Measurements from ENCODE around the gene PKNOX1. TPM values are rescaled to one million over a fixed set of nuclear protein-coding genes. Genes with fewer than 3 reads are reported as not detected.
"Not testable (repeated sequence)": the region's sequence is repeated elsewhere in the genome, so short reads cannot be mapped to it uniquely, and the experiment has no call there.

PKNOX1 gene
- total and polyA plus RNA-seq, 9 of the 15 experiments (the other 6 are each of a cell fraction or from before 2014, with no cell fraction given): 8.8 to 25.9 (median 13.2) TPM

DNA sequence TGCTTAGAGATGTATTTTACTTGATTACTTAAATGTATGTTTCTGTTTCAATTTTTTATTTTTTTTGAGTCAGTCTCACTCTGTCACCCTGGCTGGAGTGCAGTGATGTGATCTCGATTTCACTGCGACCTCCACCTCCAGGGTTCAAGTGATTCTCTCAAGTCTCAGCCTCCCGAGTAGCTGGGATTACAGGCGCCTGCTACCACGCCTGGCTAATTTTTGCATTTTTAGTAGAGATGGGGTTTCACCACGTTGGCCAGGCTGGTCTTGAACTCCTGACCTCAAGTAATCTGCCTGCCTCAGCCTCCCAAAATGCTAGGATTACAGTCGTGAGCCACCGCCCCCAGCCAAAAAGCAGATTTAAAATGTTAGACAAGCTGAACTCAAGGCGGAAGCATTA, 15.0 kb downstream of the PKNOX1 start:
- TF ChIP-seq CBFA2T3 (IDR thresholded peaks at IDR 0.05) (peak; percentile 64), NR2C1 (IDR thresholded peaks at IDR 0.05) (peak; percentile 18; the same call in 1 of the 2 replicates), CREB1 (CRISPR knock-in tag; IDR thresholded peaks at IDR 0.05) (0 out of 2 replicates have a peak, but pooled peaks have one; percentile 26), TCF3 (CRISPR knock-in tag; IDR thresholded peaks at IDR 0.05) (peak; percentile 24; the same call in 1 of the 2 replicates), TAL1 (IDR thresholded peaks at IDR 0.05) (peak; percentile 28), KDM1A (IDR thresholded peaks at IDR 0.05) (peak; percentile 72 to 77), ARID1B (IDR thresholded peaks at IDR 0.05) (peak; percentile 17; the same call in 1 of the 2 replicates), TEAD4 (IDR thresholded peaks at IDR 0.05; ENCODE audit: low read length) (0 out of 2 replicates have a peak, but pooled peaks have one; percentile 19), MYBL2 (IDR thresholded peaks at IDR 0.05; ENCODE audit: low read depth) (0 out of 2 replicates have a peak, but pooled peaks have one; percentile 13), SMARCA5 (IDR thresholded peaks at IDR 0.05) (0 out of 2 replicates have a peak, but pooled peaks have one; percentile 18)
- H3K4me3 ChIP-seq; in situ Hi-C loops (cut with MboI); H2AFZ ChIP-seq (ENCODE audit: low read depth, low read length); CTCF ChIA-PET (ENCODE audit: low intra/inter-chr PET ratio); FAIRE-seq; DNase-seq (ENCODE audit: extremely low read depth in 1 of 4, low spot score in 3 of 4); BruUV-seq (replicated peaks); H3K4me2 ChIP-seq (ENCODE audit: insufficient read depth, low read length); H3K27ac ChIP-seq (ENCODE audit: extremely low read depth, low read depth, low read length); H3K27me3 ChIP-seq (ENCODE audit: control insufficient read depth in 2 of 2, insufficient read depth in 2 of 2, low read length in 2 of 2); H3K9me1 ChIP-seq (ENCODE audit: control insufficient read depth, insufficient read depth, low read length); H4K20me1 ChIP-seq (replicated peaks; ENCODE audit: control insufficient read depth, insufficient read depth, low read length); H3K9me3 ChIP-seq (replicated peaks; ENCODE audit: control insufficient read depth, insufficient read depth, low read depth, low read length); intact Hi-C loops (cut with micrococcal nuclease); ATAC-seq; TF ChIP-seq NR2C1 (tag; IDR thresholded peaks at IDR 0.05); CREB1 (IDR thresholded peaks at IDR 0.05); TEAD4 (CRISPR knock-in tag; IDR thresholded peaks at IDR 0.05; ENCODE audit: borderline replicate concordance); MYBL2 (CRISPR knock-in tag; IDR thresholded peaks at IDR 0.05; ENCODE audit: borderline replicate concordance): not testable (repeated sequence)
- Histone ChIP-seq H3K36me3 (ENCODE audit: control insufficient read depth, insufficient read depth, low read length) (peaks cover 11% of the 10 kb centered on the region; the same call in 1 of the 3 replicates), H3K4me1 (replicated peaks in 1 of 2; ENCODE audit: control insufficient read depth in 2 of 2, insufficient read depth in 2 of 2, low read length in 2 of 2) (peaks cover 32 to 36% of the 10 kb centered on the region in 2 experiments), H3K79me2 (ENCODE audit: control insufficient read depth, insufficient read depth, low read length) (peaks cover 20% of the 10 kb centered on the region; the same call in 1 of the 3 replicates), H3K9ac (ENCODE audit: insufficient read depth in 1 of 2, low read depth in 2 of 2, low read length in 2 of 2) (0 out of 4 replicates have a peak overlapping the region, but pooled peaks of 1 of the 2 experiments have one; percentile 2)
- 13% methylated on average over 9 of the region's 9 CpGs for WGBS (ENCODE audit: insufficient coverage, low coverage, missing lambda C conversion rate)
- POLR2A ChIA-PET: interaction anchor here (11.8 kb wide), 1 partner anchor 8 kb away, joined by 105 read pairs; no protein-coding TSS in a partner anchor

Measured in K562 (cell line).